ENCODE results near the gene CNOT3. TPM values are rescaled to one million over a fixed set of nuclear protein-coding genes. Genes with fewer than 3 reads are reported as not detected.
A peak's percentile ranks its signal among the peaks of the same experiment; 100 is the strongest.

CNOT3 gene
- total RNA-seq, 1 experiment from 2014 or later = 17.0 TPM

DNA sequence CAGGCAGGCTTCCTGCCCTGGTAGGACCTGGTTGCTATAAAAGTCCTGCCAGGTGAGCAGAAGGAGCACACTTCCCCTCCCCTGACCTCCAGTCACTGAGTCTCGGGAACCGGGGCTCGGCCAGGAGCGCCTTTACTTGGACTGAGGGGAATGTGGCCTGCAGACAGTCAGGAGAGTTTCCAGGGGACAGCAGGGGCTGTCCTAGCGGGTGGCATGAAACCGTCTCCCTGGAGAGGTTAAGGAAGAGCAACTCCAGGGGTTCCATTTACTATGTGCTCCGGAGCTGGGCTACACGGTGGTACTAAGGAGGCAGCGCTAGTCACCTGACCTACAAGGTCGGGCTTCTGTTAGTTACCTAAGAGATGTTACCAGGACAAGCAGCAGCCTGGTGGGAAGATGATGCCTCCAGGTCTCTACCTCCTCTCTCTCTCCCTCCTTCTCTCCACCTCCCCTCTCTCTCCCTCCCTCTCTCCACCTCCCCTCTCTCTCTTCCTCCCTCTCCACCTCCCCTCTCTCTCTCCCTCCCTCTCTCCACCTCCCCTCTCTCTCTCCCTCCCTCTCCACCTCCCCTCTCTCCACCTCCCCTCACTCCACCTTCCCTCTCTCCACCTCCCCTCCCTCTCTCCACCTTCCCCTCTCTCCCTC is 4.1 kb upstream of the CNOT3 start:
- Histone ChIP-seq H3K36me3 (replicated peaks; ENCODE audit: control insufficient read depth, insufficient read depth, low read length) (peaks cover 9% of the 10 kb centered on the region), H3K4me3 (ENCODE audit: insufficient read depth, low read depth, low read length) (no peak overlapping the region), H3K27me3 (ENCODE audit: control insufficient read depth, insufficient read depth, low read length) (no peaks in the 10 kb centered on the region)
- no peak for DNase-seq

DNA sequence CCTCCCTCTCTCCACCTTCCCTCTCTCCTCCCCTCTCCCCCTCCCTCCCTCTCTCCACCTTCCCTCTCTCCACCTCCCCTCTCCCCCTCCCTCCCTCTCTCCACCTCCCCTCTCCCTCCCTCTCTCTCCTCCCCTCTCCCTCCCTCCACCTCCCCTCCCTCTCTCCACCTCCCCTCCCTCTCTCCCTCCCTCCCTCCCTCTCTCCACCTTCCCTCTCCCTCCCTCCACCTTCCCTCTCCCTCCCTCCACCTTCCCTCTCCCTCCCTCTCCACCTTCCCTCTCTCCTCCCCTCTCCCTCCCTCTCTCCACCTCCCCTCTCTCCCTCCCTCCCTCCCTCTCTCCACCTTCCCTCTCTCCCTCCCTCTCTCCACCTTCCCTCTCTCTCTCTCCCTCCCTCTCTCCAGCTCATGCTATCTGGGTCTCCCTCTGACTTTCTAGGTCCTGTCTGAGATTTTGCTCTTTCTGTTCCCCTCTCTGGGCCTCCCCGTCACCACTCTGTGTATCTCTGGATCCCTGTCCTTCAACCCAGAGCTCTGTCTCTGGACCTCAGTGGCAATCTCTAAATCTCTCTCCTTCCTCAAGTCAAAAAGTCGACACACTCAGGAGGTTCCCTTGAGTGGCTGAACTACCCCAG is 3.5 kb upstream of the CNOT3 start:
- H3K27me3 ChIP-seq (ENCODE audit: control insufficient read depth, insufficient read depth, low read length) = no peaks in the 10 kb centered on the region
- H3K36me3 ChIP-seq (replicated peaks; ENCODE audit: control insufficient read depth, insufficient read depth, low read length) = peaks cover 9% of the 10 kb centered on the region
- DNase-seq = no peak
- H3K4me3 ChIP-seq (ENCODE audit: insufficient read depth, low read depth, low read length) = no peak overlapping the region

- H3K36me3 ChIP-seq (replicated peaks; ENCODE audit: control insufficient read depth, insufficient read depth, low read length) = peaks cover 3% of the 10 kb centered on the region
- peak overlapping the region; percentile 60 for H3K4me3 ChIP-seq (ENCODE audit: insufficient read depth, low read depth, low read length)
- H3K27me3 ChIP-seq (ENCODE audit: control insufficient read depth, insufficient read depth, low read length) = no peaks in the 10 kb centered on the region
- no peak for DNase-seq
Observed at GRCh38 chr19:54136086-54136863, 1.3 kb upstream of the CNOT3 start.

DNA sequence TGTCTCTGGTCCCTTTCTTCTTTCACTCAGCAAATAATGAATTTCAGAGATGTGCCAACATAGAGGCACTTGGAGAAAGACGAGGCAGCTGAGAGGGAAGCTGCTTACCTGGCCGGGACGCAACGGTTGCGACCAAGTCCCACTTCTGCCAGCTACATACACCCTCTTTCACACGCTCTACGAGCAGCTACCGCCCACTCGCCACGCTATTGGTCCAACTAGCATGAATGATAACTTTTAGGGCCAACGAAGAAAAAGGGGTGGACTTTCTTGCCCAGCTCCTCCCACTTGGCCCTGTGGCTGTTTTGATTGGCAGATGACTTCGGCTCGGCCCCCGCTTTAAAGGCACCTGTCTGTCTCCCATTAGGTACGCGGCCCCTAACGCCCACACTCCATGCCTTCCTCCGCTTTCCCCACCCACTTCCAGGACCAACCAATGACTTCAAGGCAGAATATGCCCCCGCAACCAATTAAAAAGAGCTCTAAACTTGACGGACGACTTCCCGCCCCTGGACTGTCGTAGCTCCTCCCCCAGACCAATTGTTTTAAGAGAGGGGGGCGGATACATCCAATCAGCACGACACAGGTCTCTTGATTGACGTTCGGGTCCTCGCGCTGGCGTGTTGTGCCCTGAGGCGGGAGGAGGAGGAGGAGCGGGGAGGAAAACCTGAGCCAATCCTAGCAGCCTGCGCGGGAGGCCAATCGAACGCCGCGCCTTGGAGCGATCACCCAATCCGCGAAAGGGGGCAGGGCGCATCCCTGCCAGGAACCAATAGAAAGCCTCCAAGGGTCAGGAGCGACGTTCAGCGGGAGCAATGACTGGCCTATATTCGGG is 481 bp upstream of the CNOT3 start:
- peak; percentile 99 for DNase-seq
- peaks cover 2% of the 10 kb centered on the region for H3K36me3 ChIP-seq (replicated peaks; ENCODE audit: control insufficient read depth, insufficient read depth, low read length)
- H3K27me3 ChIP-seq (ENCODE audit: control insufficient read depth, insufficient read depth, low read length) = no peaks in the 10 kb centered on the region
- peak overlapping the region; percentile 86 for H3K4me3 ChIP-seq (ENCODE audit: insufficient read depth, low read depth, low read length)

- no peaks in the 10 kb centered on the region for H3K27me3 ChIP-seq (ENCODE audit: control insufficient read depth, insufficient read depth, low read length)
- peaks cover 15% of the 10 kb centered on the region for H3K36me3 ChIP-seq (replicated peaks; ENCODE audit: control insufficient read depth, insufficient read depth, low read length)
- peak overlapping the region; percentile 86 for H3K4me3 ChIP-seq (ENCODE audit: insufficient read depth, low read depth, low read length)
- DNase-seq = no peak
Observed at GRCh38 chr19:54138489-54139256, 1.1 kb downstream of the CNOT3 start.

DNA sequence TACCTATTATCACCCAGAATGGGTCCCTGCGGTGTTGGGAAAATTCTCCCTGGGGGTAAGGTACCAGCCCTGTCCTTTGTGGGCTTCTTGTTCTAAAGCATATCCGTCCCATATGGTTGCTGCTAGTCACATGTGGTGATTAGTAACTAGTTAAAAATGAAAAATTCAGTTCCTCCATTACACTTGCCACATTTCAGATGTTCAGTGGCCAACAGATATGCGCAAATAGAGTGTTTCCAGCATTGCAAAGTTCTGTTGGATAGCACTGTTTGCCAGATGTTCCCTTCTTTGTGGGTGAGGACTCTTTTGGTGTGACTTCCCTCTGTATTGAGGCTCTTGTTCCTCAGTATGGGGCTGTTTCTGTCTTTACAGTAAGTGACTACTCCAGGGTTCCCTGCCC is 3.8 kb downstream of the CNOT3 start:
- DNase-seq = no peak
- Histone ChIP-seq H3K4me3 (ENCODE audit: insufficient read depth, low read depth, low read length) (no peak overlapping the region), H3K36me3 (replicated peaks; ENCODE audit: control insufficient read depth, insufficient read depth, low read length) (peaks cover 39% of the 10 kb centered on the region)

DNA sequence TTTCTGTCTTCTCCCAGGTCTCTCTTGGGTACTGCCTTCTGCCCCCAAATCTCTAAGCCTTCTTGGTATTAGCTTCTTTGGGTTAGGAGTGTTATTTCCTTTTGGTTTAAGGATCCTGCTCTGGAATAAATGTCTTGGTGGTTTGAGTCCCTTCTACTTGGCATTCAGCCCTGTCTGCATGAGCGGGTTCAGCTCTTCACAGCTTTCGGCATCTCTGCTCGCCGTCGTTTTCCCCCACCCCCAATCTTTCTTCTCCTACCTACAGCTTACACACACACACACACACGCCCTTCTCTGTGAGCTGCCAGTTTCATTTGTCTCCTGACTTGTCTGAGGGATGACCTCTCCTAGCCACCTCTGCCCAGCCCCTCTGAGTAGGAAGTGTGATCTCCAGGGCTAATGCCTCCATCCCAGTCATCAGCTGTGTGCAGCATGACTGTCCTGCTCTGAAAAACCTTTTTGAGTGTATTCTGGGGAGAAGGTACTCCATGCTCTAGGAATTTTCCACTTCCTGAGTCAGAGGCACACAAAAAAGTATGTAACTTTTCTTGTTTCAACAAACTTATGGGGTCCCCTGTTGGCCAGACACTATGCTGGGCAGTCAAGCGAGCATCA is 4.7 kb downstream of the CNOT3 start:
- peaks cover 49% of the 10 kb centered on the region for H3K36me3 ChIP-seq (replicated peaks; ENCODE audit: control insufficient read depth, insufficient read depth, low read length)
- H3K27me3 ChIP-seq (ENCODE audit: control insufficient read depth, insufficient read depth, low read length) = no peaks in the 10 kb centered on the region

More for the DNA sequence above, 3.8 kb downstream of the CNOT3 start:
- H3K27me3 ChIP-seq (ENCODE audit: control insufficient read depth, insufficient read depth, low read length) = no peaks in the 10 kb centered on the region

DNA sequence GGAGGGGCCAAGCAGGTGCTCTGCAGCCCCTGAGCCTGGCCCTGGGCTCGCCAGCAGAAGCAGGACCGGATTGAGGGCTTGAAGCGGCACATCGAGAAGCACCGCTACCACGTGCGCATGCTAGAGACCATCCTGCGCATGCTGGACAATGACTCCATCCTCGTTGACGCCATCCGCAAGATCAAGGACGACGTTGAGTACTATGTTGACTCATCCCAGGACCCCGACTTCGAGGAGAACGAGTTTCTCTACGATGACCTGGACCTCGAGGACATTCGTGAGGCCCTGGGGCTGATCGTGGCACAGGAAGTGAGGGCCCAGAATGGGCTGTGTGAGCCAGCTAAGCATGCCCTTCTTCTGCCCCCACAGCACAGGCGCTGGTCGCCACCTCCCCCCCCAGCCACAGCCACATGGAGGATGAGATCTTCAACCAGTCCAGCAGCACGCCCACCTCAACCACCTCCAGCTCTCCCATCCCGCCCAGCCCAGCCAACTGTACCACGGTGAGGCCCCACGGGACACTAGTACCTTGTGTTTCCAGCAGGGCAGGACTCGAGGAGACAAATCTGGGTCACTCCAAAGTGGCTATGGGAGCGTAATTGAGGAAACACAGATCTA is 8.1 kb downstream of the CNOT3 start:
- Histone ChIP-seq H3K36me3 (replicated peaks; ENCODE audit: control insufficient read depth, insufficient read depth, low read length) (peaks cover 69% of the 10 kb centered on the region), H3K4me3 (ENCODE audit: insufficient read depth, low read depth, low read length) (no peak overlapping the region), H3K27me3 (ENCODE audit: control insufficient read depth, insufficient read depth, low read length) (no peaks in the 10 kb centered on the region)
- DNase-seq = no peak

More for the DNA sequence above, 4.7 kb downstream of the CNOT3 start:
- no peak for DNase-seq
- no peak overlapping the region for H3K4me3 ChIP-seq (ENCODE audit: insufficient read depth, low read depth, low read length)

- Histone ChIP-seq H3K4me3 (ENCODE audit: insufficient read depth, low read depth, low read length) (no peak overlapping the region), H3K27me3 (ENCODE audit: control insufficient read depth, insufficient read depth, low read length) (no peaks in the 10 kb centered on the region), H3K36me3 (replicated peaks; ENCODE audit: control insufficient read depth, insufficient read depth, low read length) (peaks cover 71% of the 10 kb centered on the region)
- DNase-seq = no peak
Observed at GRCh38 chr19:54147676-54148075, 10.1 kb downstream of the CNOT3 start.

DNA sequence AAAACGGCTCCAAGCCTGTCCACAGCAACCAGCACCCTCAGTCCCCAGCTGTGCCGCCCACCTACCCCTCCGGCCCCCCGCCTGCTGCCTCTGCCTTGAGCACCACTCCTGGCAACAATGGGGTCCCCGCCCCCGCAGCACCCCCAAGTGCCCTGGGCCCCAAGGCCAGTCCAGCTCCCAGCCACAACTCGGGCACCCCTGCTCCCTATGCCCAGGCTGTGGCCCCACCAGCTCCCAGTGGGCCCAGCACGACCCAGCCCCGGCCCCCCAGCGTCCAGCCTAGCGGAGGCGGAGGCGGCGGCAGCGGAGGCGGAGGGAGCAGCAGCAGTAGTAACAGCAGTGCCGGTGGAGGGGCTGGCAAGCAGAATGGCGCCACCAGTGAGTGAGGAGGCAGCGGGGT is 10.6 kb downstream of the CNOT3 start:
- peak; percentile 46 for DNase-seq
- Histone ChIP-seq H3K36me3 (replicated peaks; ENCODE audit: control insufficient read depth, insufficient read depth, low read length) (peaks cover 69% of the 10 kb centered on the region), H3K4me3 (ENCODE audit: insufficient read depth, low read depth, low read length) (no peak overlapping the region), H3K27me3 (ENCODE audit: control insufficient read depth, insufficient read depth, low read length) (no peaks in the 10 kb centered on the region)

DNA sequence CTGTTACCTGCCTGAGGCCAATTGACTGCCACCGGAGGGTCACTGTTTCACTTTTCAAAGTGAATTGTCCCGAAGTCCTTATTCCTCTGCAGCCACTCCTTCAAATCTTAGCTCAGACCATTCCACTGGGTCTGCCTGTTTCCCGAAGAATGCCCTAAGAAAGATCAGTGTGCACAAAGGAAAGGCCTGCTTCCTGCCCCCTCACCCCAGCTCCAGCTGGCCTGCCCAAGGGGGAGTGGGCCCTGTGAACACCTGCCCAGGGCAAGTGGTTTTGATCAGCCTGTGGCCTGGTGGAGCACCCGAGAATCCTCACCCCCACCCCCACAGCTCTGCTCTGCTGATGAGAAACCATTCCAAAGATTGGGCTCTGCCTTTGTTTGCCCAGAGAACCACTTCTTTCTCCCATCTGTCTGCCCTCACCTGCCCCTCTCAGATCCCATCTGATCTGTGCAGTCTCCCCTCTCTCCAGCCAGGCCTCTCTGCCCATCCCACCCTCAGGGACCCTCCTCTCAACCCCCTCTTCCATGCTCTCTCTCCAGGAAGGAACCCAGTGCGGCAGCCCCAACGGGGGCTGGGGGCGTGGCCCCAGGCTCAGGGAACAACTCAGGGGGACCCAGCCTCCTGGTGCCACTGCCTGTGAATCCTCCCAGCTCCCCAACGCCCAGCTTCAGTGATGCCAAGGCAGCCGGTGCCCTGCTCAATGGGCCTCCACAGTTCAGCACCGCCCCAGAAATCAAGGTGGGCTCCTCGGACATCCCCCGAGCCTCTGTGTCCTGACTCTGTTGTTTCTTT is 11.7 kb downstream of the CNOT3 start:
- no peaks in the 10 kb centered on the region for H3K27me3 ChIP-seq (ENCODE audit: control insufficient read depth, insufficient read depth, low read length)
- H3K36me3 ChIP-seq (replicated peaks; ENCODE audit: control insufficient read depth, insufficient read depth, low read length) = peaks cover 66% of the 10 kb centered on the region
- peak; percentile 42 for DNase-seq
- H3K4me3 ChIP-seq (ENCODE audit: insufficient read depth, low read depth, low read length) = no peak overlapping the region

DNA sequence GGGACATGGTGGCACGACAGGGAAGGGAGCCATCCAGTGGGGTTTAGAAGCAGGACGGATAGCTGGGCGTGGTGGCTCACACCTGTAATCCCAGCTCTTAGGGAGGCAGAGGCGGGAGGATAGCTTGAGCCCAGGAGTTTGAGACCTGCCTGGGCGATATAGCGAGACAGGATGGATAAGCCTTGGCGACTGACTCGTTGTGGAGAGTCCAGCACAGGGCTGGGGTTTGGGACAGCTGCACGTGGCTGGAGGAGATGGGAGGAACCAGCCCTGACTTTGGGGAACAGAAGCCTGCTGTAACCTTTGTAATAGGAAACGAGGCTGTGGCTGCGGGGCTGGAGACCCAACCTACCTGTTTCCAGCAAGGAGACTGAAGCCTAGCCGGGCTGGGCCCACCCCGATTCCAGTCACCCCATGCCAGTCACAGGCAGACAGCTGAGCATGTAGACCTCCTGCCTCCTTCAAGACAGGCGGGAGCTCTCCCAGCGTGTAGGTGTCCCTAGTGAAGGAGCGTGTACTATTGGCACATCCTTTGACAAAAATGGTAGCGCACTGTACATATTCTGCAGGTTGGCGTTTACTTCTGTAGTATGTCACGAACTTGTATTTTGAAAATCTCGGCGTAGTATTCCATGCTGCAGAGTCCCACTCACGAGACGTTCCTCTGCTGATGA is 13.9 kb downstream of the CNOT3 start:
- no peak overlapping the region for H3K4me3 ChIP-seq (ENCODE audit: insufficient read depth, low read depth, low read length)
- H3K27me3 ChIP-seq (ENCODE audit: control insufficient read depth, insufficient read depth, low read length) = no peaks in the 10 kb centered on the region
- H3K36me3 ChIP-seq (replicated peaks; ENCODE audit: control insufficient read depth, insufficient read depth, low read length) = peaks cover 60% of the 10 kb centered on the region
- no peak for DNase-seq

Data from H7 (cell line).